ENCODE measurements around the gene HEXIM1.
A peak's percentile ranks its signal among the peaks of the same experiment; 100 is the strongest.

HEXIM1 gene

GRCh38 chr17:45172232-45172540, 23.9 kb downstream of the HEXIM1 start:
- peak overlapping the region; percentile 24 for H3K4me3 ChIP-seq (replicated peaks; ENCODE audit: low read depth, low read length)
- TF ChIP-seq CTCF (IDR thresholded peaks at IDR 0.05; ENCODE audit: low read depth, low read length, missing control alignments), result no peak
- DNase-seq (ENCODE audit: extremely low read depth, low read depth), result no peak

- no peak for DNase-seq (ENCODE audit: extremely low read depth, low read depth)
- peak overlapping the region; percentile 22 for H3K4me3 ChIP-seq (replicated peaks; ENCODE audit: low read depth, low read length)
- no peak for TF ChIP-seq CTCF (IDR thresholded peaks at IDR 0.05; ENCODE audit: low read depth, low read length, missing control alignments)
Measured at GRCh38 chr17:45172541-45173286, 24.4 kb downstream of the HEXIM1 start.

GRCh38 chr17:45175759-45176115, 27.5 kb downstream of the HEXIM1 start:
- TF ChIP-seq CTCF (IDR thresholded peaks at IDR 0.05; ENCODE audit: low read depth, low read length, missing control alignments), result no peak
- no peak overlapping the region for H3K4me3 ChIP-seq (replicated peaks; ENCODE audit: low read depth, low read length)
- DNase-seq (ENCODE audit: extremely low read depth, low read depth), result no peak

GRCh38 chr17:45177563-45177962, 29.3 kb downstream of the HEXIM1 start:
- DNase-seq (ENCODE audit: extremely low read depth, low read depth), result no peak
- TF ChIP-seq CTCF (IDR thresholded peaks at IDR 0.05; ENCODE audit: low read depth, low read length, missing control alignments), result no peak
- no peak overlapping the region for H3K4me3 ChIP-seq (replicated peaks; ENCODE audit: low read depth, low read length)

- no peak for DNase-seq (ENCODE audit: extremely low read depth, low read depth)
- no peak for TF ChIP-seq CTCF (IDR thresholded peaks at IDR 0.05; ENCODE audit: low read depth, low read length, missing control alignments)
- H3K4me3 ChIP-seq (replicated peaks; ENCODE audit: low read depth, low read length), result no peak overlapping the region
Measured at GRCh38 chr17:45184144-45184543, 35.9 kb downstream of the HEXIM1 start.

- H3K4me3 ChIP-seq (replicated peaks; ENCODE audit: low read depth, low read length), result no peak overlapping the region
- no peak for DNase-seq (ENCODE audit: extremely low read depth, low read depth)
- TF ChIP-seq CTCF (IDR thresholded peaks at IDR 0.05; ENCODE audit: low read depth, low read length, missing control alignments), result no peak
Measured at GRCh38 chr17:45186801-45187354, 38.6 kb downstream of the HEXIM1 start.

- TF ChIP-seq CTCF (IDR thresholded peaks at IDR 0.05; ENCODE audit: low read depth, low read length, missing control alignments), result no peak
- H3K4me3 ChIP-seq (replicated peaks; ENCODE audit: low read depth, low read length), result no peak overlapping the region
- no peak for DNase-seq (ENCODE audit: extremely low read depth, low read depth)
Measured at GRCh38 chr17:45189009-45189408, 40.7 kb downstream of the HEXIM1 start.

All from HFF-Myc (cell line).